SU-DHL-6 (cell line): ENCODE measurements around the gene TLDC2.
A peak's percentile ranks its signal among the peaks of the same experiment; 100 is the strongest.

Experiments used
- H2AFZ ChIP-seq: fragments of 200-600 bp; sonication (generic); 2 replicates; pipeline ENCODE4 v1.6.1; 2014; ENCODE audit warnings: low read depth, mild to moderate bottlenecking, moderate library complexity, mixed read lengths, antibody characterized with exemption, low read length; ENCODE audit not compliant: severe bottlenecking
- H3F3A ChIP-seq: fragments of 200-600 bp; shearing (Covaris generic); 2 replicates; pipeline ENCODE4 v1.6.0; 2016; ENCODE audit warnings: antibody characterized with exemption, mild to moderate bottlenecking; ENCODE audit not compliant: insufficient read depth
- H3K27ac ChIP-seq: fragments of 200-600 bp; sonication (generic); 2 replicates; pipeline ENCODE4 v1.5.1; 2016; ENCODE audit warnings: low read depth, mild to moderate bottlenecking, low read length, moderate library complexity, mixed read lengths
- H3K27me3 ChIP-seq: fragments of 200-600 bp; sonication (generic), shearing (Covaris generic); 2 replicates; pipeline ENCODE4 v1.6.0; 2014; ENCODE audit warnings: mild to moderate bottlenecking, low read length
- H3K36me3 ChIP-seq: fragments of 200-600 bp; sonication (generic); 2 replicates; pipeline ENCODE4 v1.6.1; 2014; ENCODE audit warnings: mild to moderate bottlenecking, low read length, mixed read lengths
- H3K4me2 ChIP-seq: fragments of 300-600, 200-600 bp; shearing (Covaris generic), sonication (generic); 2 replicates; pipeline ENCODE4 v1.6.0; 2014; ENCODE audit warnings: low read length, low read depth, mild to moderate bottlenecking; ENCODE audit not compliant: poor library complexity, severe bottlenecking
- H3K4me3 ChIP-seq: fragments of 200-600 bp; sonication (generic); 2 replicates; pipeline ENCODE4 v1.5.1; 2014; ENCODE audit warnings: antibody characterized with exemption, low read length, mild to moderate bottlenecking, mixed read lengths; ENCODE audit not compliant: insufficient read depth, poor library complexity, severe bottlenecking
- H3K79me2 ChIP-seq: fragments of 200-600 bp; sonication (generic); 2 replicates; pipeline ENCODE4 v1.6.1; 2014; ENCODE audit warnings: mild to moderate bottlenecking, low read length, moderate library complexity; ENCODE audit not compliant: insufficient read depth
- H3K9ac ChIP-seq: fragments of 200-600 bp; sonication (generic); 2 replicates; pipeline ENCODE4 v1.7.0; 2014; ENCODE audit warnings: mild to moderate bottlenecking, low read length
- H3K9me2 ChIP-seq: fragments of 200-600 bp; sonication (generic); replicated peaks from 2 replicates; pipeline ENCODE4 v1.6.1; 2014; ENCODE audit warnings: low read length; ENCODE audit not compliant: insufficient read depth
- H3K9me3 ChIP-seq: fragments of 200-600 bp; sonication (generic); 2 replicates; pipeline ENCODE4 v1.6.1; 2014; ENCODE audit warnings: low read length, mixed read lengths; ENCODE audit not compliant: insufficient read depth
- H4K20me1 ChIP-seq: fragments of 200-600 bp; sonication (generic); 2 replicates; pipeline ENCODE4 v1.6.1; 2014; ENCODE audit warnings: low read depth, mild to moderate bottlenecking, antibody characterized with exemption, low read length, moderate library complexity, mixed read lengths
- CTCF ChIP-seq: fragments of 200-600 bp; sonication (generic); IDR thresholded peaks from one replicate; pipeline ENCODE4 v1.5.1; 2017; ENCODE audit warnings: antibody characterized with exemption, mild to moderate bottlenecking, low read length, moderate library complexity; ENCODE audit not compliant: insufficient read depth, poor library complexity, severe bottlenecking
- EZH2phosphoT487 ChIP-seq: fragments of 200-600 bp; sonication (generic), shearing (Covaris generic); conservative IDR thresholded peaks from 2 replicates; pipeline ENCODE4 v1.6.1; 2018; ENCODE audit warnings: mild to moderate bottlenecking, antibody characterized with exemption, low read length, moderate library complexity, mixed read lengths

TLDC2 gene

GRCh38 chr20:36859700-36860330 is 16.1 kb upstream of the TLDC2 start:
- no peaks in the 10 kb centered on the region for H3K27me3 ChIP-seq
- peak overlapping the region; percentile 67 for H3K4me2 ChIP-seq
- no peaks in the 10 kb centered on the region for H3K9me2 ChIP-seq
- no peaks in the 10 kb centered on the region for H3K36me3 ChIP-seq
- peaks cover 9% of the 10 kb centered on the region for H3F3A ChIP-seq
- H3K9ac ChIP-seq = peak overlapping the region; percentile 82; the same call in 1 of the 2 replicates
- no peaks in the 10 kb centered on the region for H3K9me3 ChIP-seq
- H3K27ac ChIP-seq = peak overlapping the region; percentile 73; the same call in 1 of the 2 replicates
- H4K20me1 ChIP-seq = no peaks in the 10 kb centered on the region
- no peak overlapping the region for H2AFZ ChIP-seq
- no peak overlapping the region for H3K4me3 ChIP-seq
- peaks cover 77% of the 10 kb centered on the region for H3K79me2 ChIP-seq
- TF ChIP-seq CTCF (no peak), EZH2phosphoT487 (no peak)

GRCh38 chr20:36860339-36860738 is 15.6 kb upstream of the TLDC2 start:
- Histone ChIP-seq H3K9ac (peak overlapping the region; percentile 82; the same call in 1 of the 2 replicates), H3K27me3 (no peaks in the 10 kb centered on the region), H3K9me3 (no peaks in the 10 kb centered on the region), H3K27ac (peak overlapping the region; percentile 73), H3K4me2 (peak overlapping the region; percentile 67), H3K36me3 (no peaks in the 10 kb centered on the region), H3K4me3 (no peak overlapping the region), H3F3A (peaks cover 9% of the 10 kb centered on the region), H4K20me1 (no peaks in the 10 kb centered on the region), H2AFZ (no peak overlapping the region), H3K9me2 (no peaks in the 10 kb centered on the region), H3K79me2 (peaks cover 72% of the 10 kb centered on the region)
- no peak for TF ChIP-seq EZH2phosphoT487
- TF ChIP-seq CTCF = no peak

GRCh38 chr20:36860811-36861624 is 14.9 kb upstream of the TLDC2 start:
- H2AFZ ChIP-seq = no peak overlapping the region
- no peaks in the 10 kb centered on the region for H3K9me3 ChIP-seq
- TF ChIP-seq EZH2phosphoT487 (no peak), CTCF (no peak)
- H3K9me2 ChIP-seq = no peaks in the 10 kb centered on the region
- no peaks in the 10 kb centered on the region for H3K36me3 ChIP-seq
- peak overlapping the region; percentile 82 for H3K9ac ChIP-seq
- no peaks in the 10 kb centered on the region for H4K20me1 ChIP-seq
- peaks cover 65% of the 10 kb centered on the region for H3K79me2 ChIP-seq
- H3K4me2 ChIP-seq = peak overlapping the region; percentile 67
- peak overlapping the region; percentile 82 for H3K4me3 ChIP-seq
- H3F3A ChIP-seq = peaks cover 9% of the 10 kb centered on the region
- peak overlapping the region; percentile 73 for H3K27ac ChIP-seq
- no peaks in the 10 kb centered on the region for H3K27me3 ChIP-seq
